ENCODE measurements around the gene CELF2. TPM values are rescaled to one million over a fixed set of nuclear protein-coding genes. Genes with fewer than 3 reads are reported as not detected.

CELF2 gene
- total RNA-seq, 1 donor from 2014 or later: 31.6 TPM

DNA sequence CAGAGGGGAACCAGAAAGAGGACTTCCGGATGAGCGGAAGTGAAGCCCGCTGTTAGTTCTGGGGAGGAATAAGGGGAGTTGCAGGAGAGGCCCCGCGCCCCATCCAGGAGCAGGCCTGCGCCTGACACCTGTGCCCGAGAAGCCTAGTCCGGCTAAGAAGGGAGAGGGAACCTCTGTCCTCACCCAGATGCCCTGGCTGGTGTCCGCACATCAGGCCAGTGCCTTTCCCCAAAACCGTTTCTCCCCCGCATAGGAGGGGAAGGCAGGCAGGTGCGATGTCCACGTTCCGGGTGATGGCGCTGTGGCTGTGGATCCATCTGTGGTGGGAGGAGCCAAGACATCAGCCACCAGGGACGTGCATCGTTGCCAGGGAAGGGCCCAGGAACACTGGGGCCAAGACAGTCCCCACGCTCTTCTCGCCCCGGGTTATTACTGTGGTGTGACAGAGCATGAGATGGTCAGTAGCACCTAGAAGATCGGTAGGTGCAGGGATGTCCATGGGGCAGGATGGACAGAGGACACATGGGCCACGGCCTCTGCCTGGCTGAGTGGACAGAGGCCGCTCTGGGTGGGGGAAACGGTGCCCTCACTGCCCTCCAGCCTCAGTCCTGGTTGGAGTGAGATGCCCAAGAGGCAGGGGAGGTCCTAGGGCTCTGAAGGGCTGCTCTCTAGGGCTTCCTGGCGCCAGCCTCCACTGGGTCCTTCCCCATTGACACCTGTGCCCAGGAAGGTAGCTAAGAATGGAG is 262.7 kb downstream of the CELF2 start:
- no peak for DNase-seq (ENCODE audit: low spot score)
- Histone ChIP-seq H3K36me3 (no peaks in the 10 kb centered on the region), H3K4me2 (no peak overlapping the region), H4K20me1 (ENCODE audit: low read depth) (no peaks in the 10 kb centered on the region), H3K27me3 (no peaks in the 10 kb centered on the region), H3F3A (ENCODE audit: low read depth) (no peaks in the 10 kb centered on the region), H3K79me2 (ENCODE audit: low read depth) (no peaks in the 10 kb centered on the region), H3K4me3 (no peak overlapping the region), H2AFZ (replicated peaks) (no peak overlapping the region), H3K4me1 (peaks cover 1% of the 10 kb centered on the region), H3K9ac (no peak overlapping the region), H3K27ac (no peak overlapping the region), H3K9me3 (ENCODE audit: low read depth) (no peaks in the 10 kb centered on the region)
- no peak overlapping the region for H3K27ac Mint-ChIP-seq
- H3K9me3 Mint-ChIP-seq: peaks cover 3% of the 10 kb centered on the region
- TF ChIP-seq EZH2phosphoT487 (IDR thresholded peaks at IDR 0.05): no peak
- TF ChIP-seq, protein P1, sequence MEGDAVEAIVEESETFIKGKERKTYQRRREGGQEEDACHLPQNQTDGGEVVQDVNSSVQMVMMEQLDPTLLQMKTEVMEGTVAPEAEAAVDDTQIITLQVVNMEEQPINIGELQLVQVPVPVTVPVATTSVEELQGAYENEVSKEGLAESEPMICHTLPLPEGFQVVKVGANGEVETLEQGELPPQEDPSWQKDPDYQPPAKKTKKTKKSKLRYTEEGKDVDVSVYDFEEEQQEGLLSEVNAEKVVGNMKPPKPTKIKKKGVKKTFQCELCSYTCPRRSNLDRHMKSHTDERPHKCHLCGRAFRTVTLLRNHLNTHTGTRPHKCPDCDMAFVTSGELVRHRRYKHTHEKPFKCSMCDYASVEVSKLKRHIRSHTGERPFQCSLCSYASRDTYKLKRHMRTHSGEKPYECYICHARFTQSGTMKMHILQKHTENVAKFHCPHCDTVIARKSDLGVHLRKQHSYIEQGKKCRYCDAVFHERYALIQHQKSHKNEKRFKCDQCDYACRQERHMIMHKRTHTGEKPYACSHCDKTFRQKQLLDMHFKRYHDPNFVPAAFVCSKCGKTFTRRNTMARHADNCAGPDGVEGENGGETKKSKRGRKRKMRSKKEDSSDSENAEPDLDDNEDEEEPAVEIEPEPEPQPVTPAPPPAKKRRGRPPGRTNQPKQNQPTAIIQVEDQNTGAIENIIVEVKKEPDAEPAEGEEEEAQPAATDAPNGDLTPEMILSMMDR (IDR thresholded peaks at IDR 0.05): no peak
- no peak for TF ChIP-seq EZH2 (IDR thresholded peaks at IDR 0.05)
- H3K4me3 Mint-ChIP-seq: no peak overlapping the region
- H3K36me3 Mint-ChIP-seq: peaks cover 2% of the 10 kb centered on the region
- no peaks in the 10 kb centered on the region for H3K4me1 Mint-ChIP-seq
- H3K27me3 Mint-ChIP-seq (ENCODE audit: insufficient read depth, low read depth): peaks cover 5% of the 10 kb centered on the region

DNA sequence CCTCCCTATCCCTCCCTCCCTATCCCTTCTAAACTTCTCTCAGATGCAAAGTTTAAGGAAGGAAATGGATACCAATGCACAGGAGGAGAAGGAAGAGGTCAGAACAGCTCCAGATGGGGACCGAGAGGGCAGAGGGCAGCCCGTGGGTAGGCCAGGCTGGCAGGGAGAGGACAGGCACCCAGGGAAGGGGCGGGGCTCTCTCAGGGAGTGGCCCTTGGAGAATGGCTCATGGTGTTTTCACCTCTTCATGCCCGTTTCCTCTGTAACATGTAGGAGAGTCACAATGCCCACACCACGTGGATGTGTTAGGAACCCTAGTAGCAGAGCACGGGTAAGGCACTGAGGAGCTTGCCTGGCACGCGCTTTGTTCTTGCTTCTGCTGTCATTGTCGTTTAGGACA is 264.5 kb downstream of the CELF2 start:
- Mint-ChIP-seq H3K9me3 (peaks cover 3% of the 10 kb centered on the region), H3K36me3 (peaks cover 2% of the 10 kb centered on the region), H3K4me3 (no peak overlapping the region), H3K27me3 (ENCODE audit: insufficient read depth, low read depth) (peaks cover 3% of the 10 kb centered on the region), H3K4me1 (no peaks in the 10 kb centered on the region), H3K27ac (no peak overlapping the region)
- H3K9ac ChIP-seq: no peak overlapping the region
- H3K4me2 ChIP-seq: no peak overlapping the region
- no peak for TF ChIP-seq EZH2phosphoT487 (IDR thresholded peaks at IDR 0.05)
- TF ChIP-seq, protein P1 (IDR thresholded peaks at IDR 0.05): no peak
- no peak for TF ChIP-seq EZH2 (IDR thresholded peaks at IDR 0.05)
- no peaks in the 10 kb centered on the region for H3F3A ChIP-seq (ENCODE audit: low read depth)
- no peak for DNase-seq (ENCODE audit: low spot score)
- no peaks in the 10 kb centered on the region for H3K36me3 ChIP-seq
- H3K27me3 ChIP-seq: no peaks in the 10 kb centered on the region
- H2AFZ ChIP-seq (replicated peaks): no peak overlapping the region
- no peaks in the 10 kb centered on the region for H3K79me2 ChIP-seq (ENCODE audit: low read depth)
- H3K4me3 ChIP-seq: no peak overlapping the region
- no peaks in the 10 kb centered on the region for H3K4me1 ChIP-seq
- H4K20me1 ChIP-seq (ENCODE audit: low read depth): no peaks in the 10 kb centered on the region
- no peaks in the 10 kb centered on the region for H3K9me3 ChIP-seq (ENCODE audit: low read depth)
- H3K27ac ChIP-seq: no peak overlapping the region

DNA sequence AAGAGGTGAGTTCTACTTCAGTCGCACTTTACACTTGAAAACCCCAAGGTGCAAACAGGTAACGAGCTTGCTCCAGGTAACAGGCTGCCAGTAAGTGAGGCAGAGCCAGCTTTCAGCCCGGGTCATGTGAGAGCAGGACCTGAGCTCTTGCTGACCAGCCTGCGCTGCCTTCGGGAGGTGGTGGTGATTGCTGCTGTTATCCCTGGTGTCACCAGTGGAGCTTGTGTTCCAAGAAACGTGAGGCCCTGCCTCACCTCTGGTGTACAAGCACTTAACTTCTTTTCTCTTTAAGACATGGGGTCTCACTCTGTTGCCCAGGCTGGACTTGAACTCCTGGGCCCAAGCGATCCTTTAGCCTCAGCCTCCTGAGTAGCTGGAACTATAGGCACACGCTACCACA is 265.0 kb downstream of the CELF2 start:
- Mint-ChIP-seq H3K27me3 (ENCODE audit: insufficient read depth, low read depth) (peaks cover 2% of the 10 kb centered on the region), H3K4me1 (no peaks in the 10 kb centered on the region), H3K36me3 (peaks cover 2% of the 10 kb centered on the region), H3K4me3 (no peak overlapping the region), H3K9me3 (peaks cover 3% of the 10 kb centered on the region), H3K27ac (no peak overlapping the region)
- Histone ChIP-seq H3F3A (ENCODE audit: low read depth) (no peaks in the 10 kb centered on the region), H3K4me1 (no peaks in the 10 kb centered on the region), H4K20me1 (ENCODE audit: low read depth) (no peaks in the 10 kb centered on the region), H3K27ac (no peak overlapping the region), H3K79me2 (ENCODE audit: low read depth) (no peaks in the 10 kb centered on the region), H2AFZ (replicated peaks) (no peak overlapping the region), H3K27me3 (no peaks in the 10 kb centered on the region), H3K9me3 (ENCODE audit: low read depth) (no peaks in the 10 kb centered on the region), H3K9ac (no peak overlapping the region), H3K36me3 (no peaks in the 10 kb centered on the region), H3K4me2 (no peak overlapping the region), H3K4me3 (no peak overlapping the region)
- TF ChIP-seq EZH2phosphoT487 (IDR thresholded peaks at IDR 0.05) (no peak), EZH2 (IDR thresholded peaks at IDR 0.05) (no peak)
- TF ChIP-seq, protein P1 (IDR thresholded peaks at IDR 0.05): no peak
- DNase-seq (ENCODE audit: low spot score): no peak
